ENCODE data around the gene KDM3B.

DNA sequence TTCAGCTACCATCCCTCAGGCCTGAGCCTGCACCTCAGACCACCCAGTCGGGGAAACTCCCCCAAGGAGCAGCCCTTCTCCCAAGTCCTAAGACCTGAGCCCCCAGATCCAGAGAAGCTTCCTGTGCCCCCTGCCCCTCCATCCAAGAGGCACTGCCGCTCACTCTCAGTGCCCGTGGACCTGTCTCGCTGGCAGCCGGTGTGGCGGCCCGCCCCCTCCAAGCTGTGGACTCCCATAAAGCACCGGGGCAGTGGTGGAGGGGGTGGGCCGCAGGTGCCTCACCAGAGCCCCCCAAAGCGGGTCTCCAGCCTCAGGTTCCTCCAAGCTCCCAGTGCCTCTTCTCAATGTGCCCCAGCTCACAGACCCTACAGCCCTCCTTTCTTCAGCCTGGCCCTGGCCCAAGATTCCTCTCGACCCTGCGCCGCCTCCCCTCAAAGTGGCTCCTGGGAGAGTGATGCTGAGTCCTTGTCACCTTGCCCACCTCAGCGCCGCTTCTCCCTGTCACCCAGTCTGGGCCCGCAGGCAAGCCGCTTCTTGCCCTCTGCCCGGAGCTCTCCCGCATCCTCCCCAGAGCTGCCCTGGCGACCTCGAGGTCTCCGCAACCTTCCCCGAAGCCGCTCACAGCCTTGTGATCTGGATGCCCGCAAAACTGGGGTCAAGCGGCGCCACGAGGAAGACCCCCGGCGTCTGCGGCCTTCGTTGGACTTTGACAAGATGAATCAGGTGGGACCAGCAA lies 7.4 kb upstream of the KDM3B start:
- TF ChIP-seq MYC (IDR thresholded peaks at IDR 0.05; ENCODE audit: low read depth, low read length): no peak
- TF ChIP-seq, protein P1, sequence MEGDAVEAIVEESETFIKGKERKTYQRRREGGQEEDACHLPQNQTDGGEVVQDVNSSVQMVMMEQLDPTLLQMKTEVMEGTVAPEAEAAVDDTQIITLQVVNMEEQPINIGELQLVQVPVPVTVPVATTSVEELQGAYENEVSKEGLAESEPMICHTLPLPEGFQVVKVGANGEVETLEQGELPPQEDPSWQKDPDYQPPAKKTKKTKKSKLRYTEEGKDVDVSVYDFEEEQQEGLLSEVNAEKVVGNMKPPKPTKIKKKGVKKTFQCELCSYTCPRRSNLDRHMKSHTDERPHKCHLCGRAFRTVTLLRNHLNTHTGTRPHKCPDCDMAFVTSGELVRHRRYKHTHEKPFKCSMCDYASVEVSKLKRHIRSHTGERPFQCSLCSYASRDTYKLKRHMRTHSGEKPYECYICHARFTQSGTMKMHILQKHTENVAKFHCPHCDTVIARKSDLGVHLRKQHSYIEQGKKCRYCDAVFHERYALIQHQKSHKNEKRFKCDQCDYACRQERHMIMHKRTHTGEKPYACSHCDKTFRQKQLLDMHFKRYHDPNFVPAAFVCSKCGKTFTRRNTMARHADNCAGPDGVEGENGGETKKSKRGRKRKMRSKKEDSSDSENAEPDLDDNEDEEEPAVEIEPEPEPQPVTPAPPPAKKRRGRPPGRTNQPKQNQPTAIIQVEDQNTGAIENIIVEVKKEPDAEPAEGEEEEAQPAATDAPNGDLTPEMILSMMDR (IDR thresholded peaks at IDR 0.05; ENCODE audit: low read depth, low read length): no peak
- TF ChIP-seq, protein P2, sequence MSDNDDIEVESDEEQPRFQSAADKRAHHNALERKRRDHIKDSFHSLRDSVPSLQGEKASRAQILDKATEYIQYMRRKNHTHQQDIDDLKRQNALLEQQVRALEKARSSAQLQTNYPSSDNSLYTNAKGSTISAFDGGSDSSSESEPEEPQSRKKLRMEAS (IDR thresholded peaks at IDR 0.05; ENCODE audit: low read depth, low read length): no peak

Measured in NB4 (cell line).